ENCODE measurements around the gene ZNF292. TPM values are rescaled to one million over a fixed set of nuclear protein-coding genes. Genes with fewer than 3 reads are reported as not detected.
"Not testable (repeated sequence)": the region's sequence is repeated elsewhere in the genome, so short reads cannot be mapped to it uniquely, and the experiment has no call there.

Gene ZNF292
- total RNA-seq, 1 donor from 2014 or later = 35.8 TPM

DNA sequence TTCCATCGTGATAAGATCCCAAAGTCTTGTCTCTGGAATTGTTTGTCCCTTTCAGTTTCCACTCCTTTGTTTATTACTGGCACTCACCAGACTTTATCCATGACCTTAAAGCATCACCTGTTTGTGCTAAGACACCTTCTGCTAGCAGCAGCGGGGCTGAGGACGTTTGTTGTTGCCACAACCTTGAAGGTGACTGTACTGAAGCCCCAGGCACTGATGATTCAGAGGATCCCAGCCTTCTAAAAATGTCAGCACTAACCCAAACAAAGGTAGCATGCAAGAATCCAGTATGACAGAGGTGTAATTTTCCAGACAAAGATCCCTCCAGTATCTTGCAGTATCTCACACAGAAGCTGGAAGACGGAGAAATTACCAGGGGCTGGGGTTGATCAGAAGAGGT, 138.2 kb downstream of the ZNF292 start:
- no peak for TF ChIP-seq CTCF (IDR thresholded peaks at IDR 0.05; ENCODE audit: insufficient read depth, low read length, poor library complexity, severe bottlenecking)
- no peaks in the 10 kb centered on the region for H3K27me3 ChIP-seq (ENCODE audit: control insufficient read depth, insufficient read depth, low read length)
- no peak for DNase-seq (ENCODE audit: low read depth)
- H3K36me3 ChIP-seq (ENCODE audit: control insufficient read depth, insufficient read depth, low read length) = no peaks in the 10 kb centered on the region
- H3K4me3 ChIP-seq (ENCODE audit: low read depth, low read length) = no peak overlapping the region

GRCh38 chr6:87297119-87297518, 141.8 kb downstream of the ZNF292 start:
- no peaks in the 10 kb centered on the region for H3K36me3 ChIP-seq (ENCODE audit: control insufficient read depth, insufficient read depth, low read length)
- no peaks in the 10 kb centered on the region for H3K27me3 ChIP-seq (ENCODE audit: control insufficient read depth, insufficient read depth, low read length)
- H3K4me3 ChIP-seq (ENCODE audit: low read depth, low read length) = no peak overlapping the region
- no peak for TF ChIP-seq CTCF (IDR thresholded peaks at IDR 0.05; ENCODE audit: insufficient read depth, low read length, poor library complexity, severe bottlenecking)
- DNase-seq (ENCODE audit: low read depth) = no peak

GRCh38 chr6:87301277-87301676, 145.9 kb downstream of the ZNF292 start:
- H3K27me3 ChIP-seq (ENCODE audit: control insufficient read depth, insufficient read depth, low read length); DNase-seq (ENCODE audit: low read depth); H3K4me3 ChIP-seq (ENCODE audit: low read depth, low read length); H3K36me3 ChIP-seq (ENCODE audit: control insufficient read depth, insufficient read depth, low read length): not testable (repeated sequence)

DNA sequence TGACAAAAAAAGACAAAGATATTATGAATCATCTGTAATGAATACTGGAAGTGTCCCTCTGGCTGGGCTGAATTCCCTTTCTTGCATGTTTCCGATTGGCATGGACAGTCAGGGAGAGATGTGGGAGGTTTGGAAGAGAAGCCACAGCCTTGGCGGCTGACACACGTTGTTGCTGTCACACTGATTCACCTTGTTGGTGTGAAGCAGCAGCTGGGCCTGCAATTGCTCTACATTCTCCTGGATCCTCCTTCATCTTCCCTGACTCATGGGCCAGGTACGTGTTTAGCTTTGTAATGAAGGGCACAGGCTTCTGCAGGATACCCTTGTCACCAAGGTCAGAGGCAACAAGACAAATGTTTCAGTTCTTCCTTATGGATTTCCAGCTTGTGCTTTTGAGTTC, 153.6 kb downstream of the ZNF292 start:
- Histone ChIP-seq H3K27me3 (ENCODE audit: control insufficient read depth, insufficient read depth, low read length) (no peaks in the 10 kb centered on the region), H3K36me3 (ENCODE audit: control insufficient read depth, insufficient read depth, low read length) (no peaks in the 10 kb centered on the region), H3K4me3 (ENCODE audit: low read depth, low read length) (no peak overlapping the region)
- DNase-seq (ENCODE audit: low read depth) = no peak
- no peak for TF ChIP-seq CTCF (IDR thresholded peaks at IDR 0.05; ENCODE audit: insufficient read depth, low read length, poor library complexity, severe bottlenecking)

DNA sequence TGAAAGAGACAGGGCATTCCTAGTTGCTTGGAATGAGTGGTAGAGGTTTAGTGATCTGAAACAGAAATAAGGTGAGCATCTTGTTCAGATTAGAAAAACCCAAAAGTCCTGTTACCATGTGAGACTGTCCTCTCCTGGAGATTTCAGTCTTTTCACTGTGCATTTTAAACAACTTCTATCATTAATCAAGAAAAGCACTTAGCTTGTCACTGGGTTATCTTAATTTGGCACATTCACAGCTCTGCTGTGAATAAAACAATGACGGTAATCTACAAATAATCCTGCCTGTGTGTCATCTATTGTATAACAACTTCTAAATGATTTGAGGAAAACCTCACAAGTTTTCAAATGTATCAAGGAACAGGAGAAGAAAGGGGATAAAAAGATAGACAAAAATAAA, 157.5 kb downstream of the ZNF292 start:
- no peaks in the 10 kb centered on the region for H3K36me3 ChIP-seq (ENCODE audit: control insufficient read depth, insufficient read depth, low read length)
- no peak overlapping the region for H3K4me3 ChIP-seq (ENCODE audit: low read depth, low read length)
- no peak for DNase-seq (ENCODE audit: low read depth)
- H3K27me3 ChIP-seq (ENCODE audit: control insufficient read depth, insufficient read depth, low read length) = no peaks in the 10 kb centered on the region
- no peak for TF ChIP-seq CTCF (IDR thresholded peaks at IDR 0.05; ENCODE audit: insufficient read depth, low read length, poor library complexity, severe bottlenecking)

Other genes starting within 250 kb of the ZNF292 start
- not detected in 2 replicates for gene HTR1E, start 218.0 kb upstream of the ZNF292 start, total RNA-seq
- gene CGA, start 60.5 kb upstream of the ZNF292 start, total RNA-seq = not detected in 2 replicates
- gene SMIM8, start 167.0 kb downstream of the ZNF292 start, total RNA-seq = 2.5 and 3.3 TPM in 2 replicates
- gene GJB7, start 173.7 kb downstream of the ZNF292 start, total RNA-seq = not detected in 2 replicates
- gene C6orf163, start 189.2 kb downstream of the ZNF292 start, total RNA-seq = 0.55 and 0.71 TPM in 2 replicates

Measured in kidney epithelial cell (primary cell).